GM23338 (cell line): Measurements from ENCODE around the gene MFSD6L. TPM values are rescaled to one million over a fixed set of nuclear protein-coding genes. Genes with fewer than 3 reads are reported as not detected.

ENCODE experiments used
- ATAC-seq: fragments of 200-7000 bp; cut with Tn5 transposase; 3 replicates; pipeline ENCODE4 v1.9.1; 2020
- DNase-seq: peaks from one replicate; pipeline ENCODE4 v3.0.0-alpha.2; 2015; ENCODE audit warnings: low spot score
- H2AFZ ChIP-seq: fragments of 200-600 bp; sonication (generic); 2 replicates; pipeline ENCODE4 v1.8.0; 2016; ENCODE audit warnings: antibody characterized with exemption, mild to moderate bottlenecking, moderate library complexity
- H3F3A ChIP-seq: fragments of 200-600 bp; sonication (generic); replicated peaks from 2 replicates; pipeline ENCODE4 v1.8.0; 2017; ENCODE audit warnings: antibody characterized with exemption, mixed run types, low read depth
- H3K27ac ChIP-seq: fragments of 200-600 bp; sonication (generic); 2 replicates; pipeline ENCODE4 v1.6.1; 2016; ENCODE audit warnings: low read depth
- H3K27me3 ChIP-seq: fragments of 200-600 bp; sonication (generic); 2 replicates; pipeline ENCODE4 v1.8.0; 2016; ENCODE audit warnings: mild to moderate bottlenecking, mixed run types, moderate library complexity; ENCODE audit not compliant: insufficient read depth
- H3K36me3 ChIP-seq: fragments of 200-600 bp; sonication (generic); 2 replicates; pipeline ENCODE4 v1.8.0; 2016; ENCODE audit warnings: mild to moderate bottlenecking; ENCODE audit not compliant: insufficient read depth
- H3K4me1 ChIP-seq: fragments of 200-600 bp; sonication (generic); 2 replicates; pipeline ENCODE4 v1.8.0; 2016; ENCODE audit warnings: mild to moderate bottlenecking, moderate library complexity; ENCODE audit not compliant: insufficient read depth
- H3K4me2 ChIP-seq: fragments of 200-600 bp; sonication (generic); 2 replicates; pipeline ENCODE4 v1.7.1; 2017; ENCODE audit warnings: mixed run types
- H3K4me3 ChIP-seq: fragments of 200-600 bp; sonication (generic); 2 replicates; pipeline ENCODE4 v1.6.1; 2016; ENCODE audit warnings: mixed run types
- H3K79me2 ChIP-seq: fragments of 200-600 bp; sonication (generic); replicated peaks from 2 replicates; pipeline ENCODE4 v1.8.0; 2017; ENCODE audit warnings: mild to moderate bottlenecking; ENCODE audit not compliant: insufficient read depth
- H3K9me2 ChIP-seq: fragments of 200-600 bp; sonication (generic); 2 replicates; pipeline ENCODE4 v1.8.0; 2017; ENCODE audit not compliant: insufficient read depth
- H4K20me1 ChIP-seq: fragments of 200-600 bp; sonication (generic); replicated peaks from 2 replicates; pipeline ENCODE4 v1.8.0; 2017; ENCODE audit warnings: mild to moderate bottlenecking; ENCODE audit not compliant: insufficient read depth
- H3K27ac Mint-ChIP-seq: 2 replicates; pipeline ENCODE4 v1.8.0; 2020; ENCODE audit warnings: inconsistent platforms, mild to moderate bottlenecking, moderate library complexity, mixed read lengths
- H3K27me3 Mint-ChIP-seq: 3 replicates; pipeline ENCODE4 v1.8.0; 2022; ENCODE audit warnings: low read depth, mild to moderate bottlenecking, moderate library complexity, mixed read lengths, inconsistent platforms; ENCODE audit not compliant: insufficient read depth, poor library complexity
- H3K36me3 Mint-ChIP-seq: 3 replicates; pipeline ENCODE4 v1.8.0; 2021; ENCODE audit warnings: low read depth, mild to moderate bottlenecking, inconsistent platforms, moderate library complexity, mixed read lengths
- H3K4me1 Mint-ChIP-seq: 3 replicates; pipeline ENCODE4 v1.8.0; 2020; ENCODE audit warnings: mild to moderate bottlenecking, inconsistent platforms, mixed read lengths
- H3K4me3 Mint-ChIP-seq: 3 replicates; pipeline ENCODE4 v1.8.0; 2021; ENCODE audit warnings: moderate library complexity, mild to moderate bottlenecking, inconsistent platforms, mixed read lengths
- H3K9me3 Mint-ChIP-seq: 3 replicates; pipeline ENCODE4 v1.8.0; 2020; ENCODE audit warnings: moderate library complexity, mild to moderate bottlenecking, inconsistent platforms, mixed read lengths
- ETS1 ChIP-seq: IDR thresholded peaks from 2 replicates; pipeline ENCODE4 v1.6.1; 2016; ENCODE audit warnings: antibody characterized with exemption
- JUNB ChIP-seq: IDR thresholded peaks from one replicate; pipeline ENCODE4 v1.6.1; 2016; ENCODE audit warnings: antibody characterized with exemption; ENCODE audit not compliant: unreplicated experiment
- REST ChIP-seq: IDR thresholded peaks from one replicate; pipeline ENCODE4 v1.6.1; 2018; ENCODE audit warnings: antibody characterized with exemption; ENCODE audit not compliant: unreplicated experiment
- ZNF462 ChIP-seq: fragments of 250-450 bp; sonication (Bioruptor Pico); IDR thresholded peaks from 2 replicates; pipeline ENCODE4 v1.5.0; 2020; ENCODE audit warnings: mild to moderate bottlenecking, moderate library complexity
- polyA plus RNA-seq: library from polyadenylated mRNA; unstranded; fragments of >200 nt; fragmentation: Nextera tagmentation; extraction: Ambion mirVana; gene quantifications from 2 replicates; pipeline ENCODE4 v1.2.1, GENCODE V29; 2016
- total RNA-seq: library from RNA; depleted of rRNA; stranded (reverse); fragments of >200 nt; shearing (Covaris generic); gene quantifications from 2 replicates; pipeline ENCODE4 v1.2.3, GENCODE V29; 2014

The MFSD6L gene
- total and polyA plus RNA-seq, 2 experiments from 2014 or later, result 0.52 to 2.8 TPM

- no peak for TF ChIP-seq ZNF462 (CRISPR knock-in tag)
- no peak for TF ChIP-seq ETS1
Observed at GRCh38 chr17:8843344-8843743, 44.2 kb upstream of the MFSD6L start (continued).

- TF ChIP-seq JUNB (no peak), REST (no peak)
- Mint-ChIP-seq H3K27ac (no peak overlapping the region), H3K27me3 (peaks cover 5% of the 10 kb centered on the region), H3K4me1 (peaks cover 14% of the 10 kb centered on the region), H3K36me3 (no peaks in the 10 kb centered on the region), H3K9me3 (no peaks in the 10 kb centered on the region), H3K4me3 (no peak overlapping the region)
- H3K27ac ChIP-seq, result no peak overlapping the region
- H3K36me3 ChIP-seq, result no peaks in the 10 kb centered on the region; the same call in 1 of the 2 replicates
- H3K27me3 ChIP-seq, result no peaks in the 10 kb centered on the region
- ATAC-seq, result no peak
- H3F3A ChIP-seq, result no peaks in the 10 kb centered on the region
- no peak for DNase-seq
- no peaks in the 10 kb centered on the region; the same call in 1 of the 2 replicates for H3K4me1 ChIP-seq
- no peak overlapping the region for H2AFZ ChIP-seq
- H3K4me2 ChIP-seq, result no peak overlapping the region
- no peaks in the 10 kb centered on the region for H3K79me2 ChIP-seq
- no peak overlapping the region for H3K4me3 ChIP-seq
- no peaks in the 10 kb centered on the region for H4K20me1 ChIP-seq
- H3K9me2 ChIP-seq, result 0 out of 2 replicates have a peak, but pooled peaks cover 3% of the 10 kb centered on the region
Observed at GRCh38 chr17:8841844-8842243, 42.7 kb upstream of the MFSD6L start.
